Stimulated activated CD4-positive, alpha-beta T cell treated with anti-CD3 and anti-CD28 coated beads, TNF-alpha, amount 100 ng/mL, for 24 hours (primary cell): ENCODE results near the gene NCAPH2.
"Not testable (repeated sequence)": the region's sequence is repeated elsewhere in the genome, so short reads cannot be mapped to it uniquely, and the experiment has no call there.

Experiments
- DNase-seq, 3 experiments: peaks; one replicate each; pipeline ENCODE4 v3.0.0-alpha.2; 2020; ENCODE audit warnings: low read depth in 3 of 3

NCAPH2 gene

DNA sequence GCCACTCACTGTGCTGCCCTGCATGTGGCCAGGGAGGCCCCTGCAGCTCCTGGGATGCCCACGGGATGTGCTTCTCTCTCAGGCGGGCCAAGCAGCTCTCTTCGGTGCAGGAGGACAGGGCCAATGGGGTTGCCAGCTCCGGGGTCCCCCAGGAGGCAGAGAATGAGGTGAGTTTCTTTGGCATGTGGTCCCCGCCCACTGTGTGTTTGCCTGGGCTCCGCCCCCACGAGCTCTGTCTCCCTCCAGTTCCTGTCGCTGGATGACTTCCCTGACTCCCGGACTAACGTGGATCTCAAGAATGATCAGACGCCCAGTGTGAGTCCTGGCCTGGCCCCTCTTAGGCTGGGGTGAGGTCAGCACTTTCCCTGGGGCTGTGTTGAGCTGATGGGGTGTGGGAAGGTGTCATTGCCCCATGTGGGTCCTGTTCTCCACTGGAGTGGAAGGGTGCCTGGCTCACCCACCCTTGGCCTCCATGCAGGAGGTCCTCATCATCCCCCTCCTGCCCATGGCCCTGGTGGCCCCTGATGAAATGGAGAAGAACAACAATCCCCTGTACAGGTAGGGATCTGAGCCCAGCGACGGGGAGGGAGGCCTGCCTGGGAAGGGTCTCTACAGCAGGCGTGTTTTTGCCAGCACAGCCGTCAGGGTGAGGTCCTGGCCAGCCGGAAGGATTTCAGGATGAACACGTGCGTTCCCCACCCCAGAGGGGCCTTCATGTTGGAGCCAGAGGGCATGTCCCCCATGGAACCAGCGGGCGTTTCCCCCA, 9.7 kb downstream of the NCAPH2 start:
- no peak for DNase-seq

- DNase-seq, result no peak
These were observed 10.6 kb downstream of the NCAPH2 start for GRCh38 chr22:50518606-50519005.

DNA sequence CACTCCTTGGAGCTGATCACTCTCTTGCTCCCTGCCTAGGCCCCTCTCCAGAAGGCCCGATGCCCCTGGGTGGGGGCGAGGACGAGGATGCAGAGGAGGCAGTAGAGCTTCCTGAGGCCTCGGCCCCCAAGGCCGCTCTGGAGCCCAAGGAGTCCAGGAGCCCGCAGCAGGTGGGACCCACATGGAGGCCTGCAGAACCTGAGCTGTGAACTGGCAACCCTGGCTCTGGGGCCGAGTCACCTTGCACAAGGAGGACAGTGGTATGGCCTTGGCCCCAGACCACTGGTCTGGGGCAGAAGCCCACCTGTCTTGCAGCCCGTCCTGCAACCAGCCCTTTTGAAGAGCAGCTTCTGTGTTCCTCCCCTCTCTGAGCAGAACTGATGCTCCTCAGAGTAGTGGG, 11.1 kb downstream of the NCAPH2 start:
- no peak for DNase-seq

DNA sequence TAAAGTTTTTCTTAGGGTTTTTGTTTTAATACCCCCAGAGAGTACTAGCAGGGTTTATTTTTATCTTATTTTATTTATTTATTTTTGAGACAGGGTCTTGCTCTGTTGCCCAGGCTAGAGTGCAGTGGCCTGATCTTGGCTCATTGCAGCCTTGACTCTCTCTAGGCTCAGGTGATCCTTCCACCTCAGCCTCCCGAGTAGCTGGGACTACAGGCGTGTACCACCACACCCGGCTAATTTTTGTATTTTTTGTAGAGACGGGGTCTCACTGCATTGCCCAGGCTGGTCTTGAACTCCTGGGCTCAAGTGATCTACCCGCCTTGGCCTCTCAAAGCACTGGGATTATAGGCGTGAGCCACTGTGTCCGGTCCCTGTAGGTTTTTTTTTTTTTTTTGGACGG, 12.2 kb downstream of the NCAPH2 start:
- not testable (repeated sequence) for DNase-seq

- no peak for DNase-seq
These were observed 12.9 kb downstream of the NCAPH2 start for GRCh38 chr22:50520826-50521453.

DNA sequence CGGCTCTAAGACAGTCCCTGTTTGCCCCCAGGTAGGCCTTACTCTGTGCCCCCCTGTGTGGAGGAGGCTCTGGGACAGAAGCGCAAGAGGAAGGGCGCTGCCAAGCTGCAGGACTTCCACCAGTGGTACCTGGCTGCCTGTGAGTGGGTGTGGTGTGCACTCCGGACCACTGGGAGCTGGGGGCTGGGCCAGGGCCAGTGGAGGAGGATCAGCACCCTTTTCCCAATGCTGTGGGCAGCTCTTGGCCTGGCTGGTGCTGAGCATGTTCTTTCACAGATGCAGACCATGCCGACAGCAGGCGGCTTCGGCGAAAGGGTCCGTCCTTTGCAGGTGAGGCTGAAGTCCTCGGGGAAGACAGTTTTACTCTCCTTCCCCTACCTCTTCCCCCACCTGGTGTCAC, 13.7 kb downstream of the NCAPH2 start:
- DNase-seq, result no peak

DNA sequence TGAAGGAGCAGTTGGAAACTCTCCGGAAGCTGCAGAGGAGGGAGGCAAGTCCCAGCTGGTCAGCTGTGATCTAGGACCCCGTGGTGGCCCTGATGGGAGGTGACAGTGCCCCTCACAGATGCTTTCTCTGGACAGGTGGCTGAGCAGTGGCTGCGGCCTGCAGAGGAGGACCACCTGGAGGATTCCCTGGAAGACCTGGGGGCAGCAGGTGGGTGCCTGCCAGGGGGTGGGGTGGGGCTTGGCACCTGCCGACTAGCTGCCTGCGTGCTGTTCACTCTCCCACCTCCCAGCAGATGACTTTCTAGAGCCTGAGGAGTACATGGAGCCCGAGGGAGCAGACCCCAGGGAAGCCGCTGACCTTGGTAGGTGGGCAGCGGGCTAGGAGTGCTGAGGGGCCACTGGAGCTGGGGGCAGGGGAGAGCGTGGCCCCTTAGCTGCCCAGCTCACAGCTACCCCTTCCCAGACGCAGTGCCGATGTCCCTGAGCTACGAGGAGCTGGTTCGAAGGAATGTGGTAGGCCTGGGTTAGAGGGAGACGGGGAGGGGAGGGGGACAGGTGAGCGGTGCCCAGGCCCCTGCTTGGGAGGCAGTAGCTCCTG, 14.3 kb downstream of the NCAPH2 start:
- DNase-seq, result no peak

DNA sequence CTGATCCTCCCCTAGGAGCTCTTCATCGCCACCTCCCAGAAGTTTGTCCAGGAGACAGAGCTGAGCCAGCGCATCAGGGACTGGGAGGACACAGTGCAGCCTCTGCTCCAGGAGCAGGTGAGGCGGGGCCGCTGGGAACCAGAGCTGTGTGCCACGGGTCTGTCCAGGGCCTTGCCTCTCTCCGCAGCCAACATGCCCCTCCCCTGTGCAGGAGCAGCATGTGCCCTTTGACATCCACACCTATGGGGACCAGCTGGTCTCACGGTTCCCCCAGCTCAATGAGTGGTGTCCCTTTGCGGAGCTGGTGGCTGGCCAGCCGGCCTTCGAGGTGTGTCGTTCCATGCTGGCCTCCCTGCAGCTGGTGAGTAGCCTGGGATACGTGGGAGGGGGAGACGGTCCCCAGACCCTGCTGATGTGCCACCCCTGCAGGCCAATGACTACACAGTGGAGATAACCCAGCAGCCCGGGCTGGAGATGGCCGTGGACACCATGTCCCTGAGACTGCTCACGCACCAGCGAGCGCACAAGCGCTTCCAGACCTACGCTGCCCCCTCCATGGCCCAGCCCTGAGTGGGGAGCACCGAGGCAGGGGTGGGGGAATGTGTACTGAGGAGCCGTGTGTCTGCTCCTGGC, 14.9 kb downstream of the NCAPH2 start:
- no peak for DNase-seq

DNA sequence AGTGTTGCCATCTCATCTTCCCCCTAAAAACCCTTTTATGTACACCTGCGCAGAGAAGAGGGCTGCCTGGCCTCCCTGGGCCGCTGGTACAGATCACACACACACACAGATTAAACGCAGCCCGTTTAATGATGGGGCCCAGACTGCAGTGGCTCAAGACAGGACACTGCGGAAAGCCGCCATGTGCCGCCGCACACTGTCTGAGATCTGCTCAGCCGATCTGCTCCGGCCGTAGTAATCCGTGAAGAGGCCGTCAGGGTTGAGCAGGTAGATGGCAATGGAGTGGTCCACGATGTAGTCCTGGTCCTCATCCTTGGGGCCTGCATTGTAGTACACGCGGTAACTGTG, 15.4 kb downstream of the NCAPH2 start:
- DNase-seq, result no peak

DNA sequence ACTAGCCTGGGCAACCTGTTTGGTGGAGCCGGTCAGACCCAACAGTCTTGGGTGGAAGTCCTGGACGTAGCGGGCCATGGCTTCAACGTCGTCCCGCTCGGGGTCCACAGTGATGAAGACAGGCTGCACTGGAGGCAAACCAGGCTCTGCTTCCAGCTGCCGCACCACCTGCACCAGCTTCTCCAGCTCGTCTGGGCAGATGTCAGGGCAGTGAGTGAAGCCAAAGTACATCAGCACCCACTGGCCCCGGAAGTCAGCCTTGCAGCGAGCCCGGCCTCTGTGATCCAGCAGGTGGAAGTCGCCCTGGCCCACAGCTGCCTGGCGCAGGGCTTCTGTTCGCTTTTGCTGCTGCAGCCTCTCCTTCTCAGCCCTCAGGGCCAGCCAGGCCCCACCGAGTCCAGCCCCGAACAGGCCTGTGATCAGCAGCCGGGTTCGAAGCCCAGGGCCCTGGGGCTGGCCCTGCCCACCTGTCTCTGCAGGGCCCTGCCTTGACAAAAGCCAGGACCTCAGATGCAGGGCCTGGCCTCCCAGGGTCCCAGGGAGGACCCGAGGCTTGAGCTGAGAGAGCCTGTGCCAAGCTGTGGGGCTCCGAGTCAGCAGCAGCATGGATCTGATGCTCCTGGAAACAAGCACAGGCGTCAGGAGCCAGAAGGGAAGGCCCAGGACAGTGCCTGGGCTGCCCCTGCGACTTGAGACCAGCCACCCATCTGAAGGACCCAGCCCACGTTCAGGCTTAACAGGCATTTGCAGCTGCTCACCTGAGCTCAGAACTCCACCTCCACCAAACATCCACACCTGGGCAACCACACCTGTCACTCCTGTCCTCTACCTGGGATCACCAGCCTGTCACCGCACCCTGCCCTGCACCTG, 16.0 kb downstream of the NCAPH2 start:
- DNase-seq, result no peak

DNA sequence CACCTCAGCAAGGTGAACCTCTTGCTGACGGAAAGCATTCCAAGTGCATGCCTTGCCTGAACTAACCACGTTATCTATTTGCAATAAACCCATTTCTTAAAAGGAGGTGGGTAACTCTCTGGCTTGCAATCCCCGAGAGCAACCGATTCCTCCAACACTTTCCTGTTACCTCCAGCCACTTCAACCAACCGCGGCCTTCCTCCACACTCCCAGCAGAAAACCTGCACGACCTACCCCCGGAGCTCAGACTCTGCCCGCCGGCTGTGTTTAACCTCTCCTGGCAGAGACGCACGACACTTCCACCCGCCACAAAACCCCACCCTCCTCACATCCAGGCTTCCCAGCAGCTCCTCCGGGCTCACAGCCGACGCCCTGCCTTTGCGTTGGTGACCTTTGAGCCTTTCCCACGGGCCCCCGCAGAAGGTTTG, 16.7 kb downstream of the NCAPH2 start:
- DNase-seq, result no peak

DNA sequence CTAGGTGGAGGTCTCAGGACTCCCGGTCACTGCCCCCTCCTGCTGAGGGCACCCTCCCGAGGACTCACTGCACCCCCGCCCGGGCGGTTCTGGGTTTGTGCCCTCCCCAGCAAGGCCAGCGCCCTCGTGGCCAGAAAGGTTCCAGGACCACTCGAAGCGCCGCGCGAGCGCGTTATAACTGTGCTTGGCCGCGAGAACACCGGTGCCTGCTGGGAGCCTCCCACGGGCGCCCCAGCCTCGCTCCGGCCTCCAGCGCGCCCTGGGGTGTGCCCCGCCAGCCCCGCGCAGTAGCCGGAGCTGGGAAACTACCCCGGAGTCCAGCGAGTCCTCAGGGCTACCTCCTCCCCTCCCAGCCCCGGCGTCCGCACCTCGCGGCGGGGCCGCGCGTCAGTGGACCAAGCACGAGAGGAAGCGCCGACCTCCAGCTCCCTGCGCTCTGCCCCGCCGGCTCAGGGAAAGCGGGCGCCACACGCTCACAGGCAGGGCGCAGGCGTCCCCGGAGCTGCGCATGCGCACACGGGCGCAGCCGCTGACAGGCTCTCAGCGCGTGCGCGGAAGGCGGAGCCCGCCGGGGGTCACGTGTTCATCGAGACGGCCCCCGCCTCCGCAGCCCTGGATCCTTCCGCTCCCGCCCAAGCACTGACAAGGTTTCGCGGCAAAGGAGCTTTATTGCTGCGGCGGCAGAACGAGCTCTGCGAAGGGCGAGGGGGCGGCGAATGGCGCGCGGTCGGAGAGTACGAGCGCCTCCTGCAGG, 17.3 kb downstream of the NCAPH2 start, which contains the start of gene SCO2:
SCO2 (minus strand) TSS at position 495 of the 754 bp plus-strand sequence. CDS start 1,187 bp downstream, outside the sequence.
- peak; percentile 95 to 97 (median 96) for DNase-seq

DNA sequence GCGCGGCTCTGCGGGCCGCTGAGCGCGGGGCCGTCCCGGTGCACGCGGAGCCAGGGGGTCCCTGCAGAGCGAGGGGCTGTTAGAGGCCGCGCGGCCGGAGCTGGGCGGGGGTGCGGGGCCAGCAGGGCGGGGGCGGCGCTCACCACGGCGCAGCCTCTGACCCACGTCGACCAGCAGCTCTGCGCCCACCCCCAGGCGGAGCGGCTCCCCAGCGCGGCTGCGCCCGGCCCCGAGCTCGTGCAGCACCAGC, 17.8 kb downstream of the NCAPH2 start:
- DNase-seq, result no peak

DNA sequence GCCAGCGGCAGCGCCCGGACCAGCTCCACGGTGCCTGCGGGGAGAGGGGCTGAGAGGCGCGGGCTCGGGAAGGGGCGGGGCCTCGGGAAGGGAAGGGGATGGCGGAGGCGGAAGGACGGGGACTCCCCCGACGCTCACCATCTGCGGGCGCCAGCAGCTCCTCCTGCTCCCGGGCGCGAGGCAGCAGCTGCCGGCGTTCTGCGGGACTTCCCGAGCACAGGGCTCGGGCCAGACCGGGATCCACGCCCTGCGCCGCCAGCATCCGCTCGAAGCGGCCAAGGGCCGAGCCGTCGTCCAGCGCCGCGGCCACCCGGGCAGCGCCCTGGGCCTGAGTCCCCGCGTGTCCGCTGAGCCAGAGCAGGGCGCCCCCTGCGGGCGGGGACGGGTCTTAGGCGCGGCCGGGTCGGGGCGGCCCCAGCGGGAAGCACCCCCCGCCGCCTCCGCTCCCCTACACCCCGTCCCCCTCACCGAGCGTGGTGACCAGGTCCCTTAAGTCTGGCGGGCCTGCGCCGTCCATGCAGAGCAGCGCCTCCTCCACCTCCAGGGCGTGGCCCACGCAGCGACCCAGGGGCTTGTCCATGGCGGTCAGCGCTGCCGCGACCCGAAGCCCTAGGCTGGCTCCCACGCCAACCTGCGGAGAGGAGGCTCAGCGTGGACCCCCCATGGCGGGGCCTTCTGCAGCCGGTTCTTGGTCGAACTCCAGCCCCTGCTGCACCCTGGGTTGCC, 18.2 kb downstream of the NCAPH2 start:
- peak; percentile 60 to 91 (median 76) for DNase-seq

DNA sequence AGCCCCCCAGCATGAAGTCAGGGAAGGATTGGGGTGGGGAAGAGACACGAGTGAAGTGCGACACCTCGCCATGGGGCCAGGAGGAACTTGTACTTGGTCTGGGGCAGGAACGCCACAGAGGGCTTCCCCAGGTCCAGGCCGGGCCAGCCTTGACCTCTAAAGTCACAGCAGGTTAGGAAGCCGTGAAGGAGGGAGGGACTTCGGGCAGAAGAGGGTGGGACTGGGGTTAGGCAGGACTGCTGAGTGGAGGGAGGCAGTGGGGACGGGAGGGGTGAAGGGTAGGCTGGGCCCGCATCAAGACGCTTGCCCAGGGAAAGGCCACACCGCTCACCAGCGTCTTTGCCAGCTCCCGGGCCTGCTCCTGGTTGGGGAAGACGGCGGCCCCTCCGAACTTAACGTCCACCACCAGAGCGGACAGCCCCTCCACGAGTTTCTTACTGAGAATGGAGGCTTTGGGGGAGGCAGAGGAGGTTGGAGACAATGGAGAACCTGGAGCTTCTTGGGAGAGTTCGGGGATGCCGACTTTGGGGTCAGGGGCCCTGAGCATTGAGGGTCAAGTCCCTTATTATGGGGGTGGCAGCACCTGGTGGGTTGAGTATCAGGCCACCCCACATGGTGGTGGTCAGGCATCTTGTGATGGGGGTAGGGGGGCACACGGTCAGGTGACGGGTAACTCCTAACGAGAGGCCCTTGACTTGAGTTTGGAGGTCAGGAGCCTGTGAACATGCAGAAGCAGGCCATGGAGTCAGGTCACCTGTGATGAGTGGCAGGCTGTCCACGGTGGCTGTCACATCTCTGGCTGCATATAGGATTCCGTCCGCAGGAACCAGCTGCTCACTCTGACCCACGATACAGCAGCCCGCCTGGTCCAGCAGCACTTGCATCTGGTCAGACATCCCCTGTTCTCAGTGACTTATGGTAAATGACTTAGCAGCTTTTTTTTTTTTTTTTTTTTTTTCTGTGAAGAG, 19.1 kb downstream of the NCAPH2 start:
- DNase-seq, result peak in 1 of 3 experiments; percentile 56

DNA sequence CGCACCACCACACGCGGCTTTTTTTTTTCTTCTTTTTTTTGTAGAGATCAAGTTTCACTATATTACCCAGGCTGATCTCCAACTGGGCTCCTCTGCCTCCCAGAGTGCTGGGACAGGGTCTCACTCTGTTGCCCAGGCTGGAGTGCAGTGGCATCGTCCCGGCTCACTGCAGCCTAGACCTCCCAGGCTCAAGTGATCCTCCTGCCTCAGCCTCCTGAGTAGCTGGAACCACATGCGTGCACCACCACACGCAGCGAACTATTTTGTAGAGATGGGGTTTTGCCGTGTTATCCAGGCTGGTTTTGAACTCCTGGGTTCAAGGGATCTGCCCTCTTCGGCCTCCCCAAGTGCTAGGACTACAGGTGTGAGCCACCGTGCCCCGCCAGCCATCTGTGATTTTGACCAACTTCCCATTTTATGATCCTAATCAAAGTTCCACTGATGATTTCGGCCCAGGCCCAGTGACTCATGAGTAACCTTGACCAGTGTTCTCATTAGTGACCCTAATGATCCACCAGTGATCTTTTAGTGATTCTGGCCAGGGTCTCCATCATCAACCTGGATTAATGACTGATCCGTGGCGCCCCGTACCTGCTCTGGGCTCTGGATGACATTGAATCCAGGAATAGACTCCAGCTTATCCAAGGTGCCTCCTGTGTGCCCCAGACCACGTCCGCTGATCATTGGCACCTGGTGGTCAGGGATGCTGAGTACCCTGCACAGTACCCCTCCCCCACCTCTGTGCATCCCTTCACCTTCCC, 20.1 kb downstream of the NCAPH2 start:
- DNase-seq, result no peak

- DNase-seq, result no peak
These were observed 20.8 kb downstream of the NCAPH2 start for GRCh38 chr22:50528682-50529415.

GRCh38 chr22:50529416-50529896, 21.4 kb downstream of the NCAPH2 start:
- no peak for DNase-seq
